ENCODE data around the gene FCRL4. TPM values are rescaled to one million over a fixed set of nuclear protein-coding genes. Genes with fewer than 3 reads are reported as not detected.

The FCRL4 gene
- total RNA-seq: not detected in 2 replicates

DNA sequence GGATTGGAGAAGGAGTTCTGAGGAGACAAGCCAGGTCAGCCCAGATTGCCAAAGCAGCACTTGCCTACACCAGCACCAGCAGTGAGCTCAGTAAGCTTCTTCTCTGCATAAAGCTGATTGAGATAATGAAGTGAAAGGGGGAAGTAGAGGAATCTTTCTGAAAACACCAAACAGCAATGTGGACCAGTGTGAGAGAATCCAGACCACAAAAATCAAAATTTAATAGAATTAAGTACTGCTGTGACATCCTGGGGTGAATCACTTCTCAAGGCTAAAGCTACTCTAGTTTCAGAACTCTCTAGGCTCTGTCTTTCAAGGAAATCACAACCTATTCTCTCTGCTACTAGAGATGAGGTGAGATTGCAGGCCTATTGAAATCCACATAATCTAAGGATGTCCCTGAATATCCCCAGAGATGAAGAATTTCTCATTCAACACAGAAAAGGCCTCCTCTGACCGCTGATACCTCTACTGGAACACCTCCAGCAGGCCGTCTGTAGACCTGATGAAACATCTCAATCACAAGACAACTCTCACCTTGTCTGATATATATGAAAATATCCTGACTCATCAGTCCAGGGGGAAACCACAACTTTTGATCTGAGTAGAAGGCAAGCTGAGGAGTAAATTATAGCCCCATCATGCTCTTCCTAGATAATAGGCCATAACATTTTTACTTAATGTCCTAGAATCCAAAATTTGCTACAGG is at the start of gene FCRL4:
Gene FCRL4 (minus strand): TSS at position 127 of the 709 bp plus-strand sequence. CDS start 141 bp downstream, outside the sequence.

DNA sequence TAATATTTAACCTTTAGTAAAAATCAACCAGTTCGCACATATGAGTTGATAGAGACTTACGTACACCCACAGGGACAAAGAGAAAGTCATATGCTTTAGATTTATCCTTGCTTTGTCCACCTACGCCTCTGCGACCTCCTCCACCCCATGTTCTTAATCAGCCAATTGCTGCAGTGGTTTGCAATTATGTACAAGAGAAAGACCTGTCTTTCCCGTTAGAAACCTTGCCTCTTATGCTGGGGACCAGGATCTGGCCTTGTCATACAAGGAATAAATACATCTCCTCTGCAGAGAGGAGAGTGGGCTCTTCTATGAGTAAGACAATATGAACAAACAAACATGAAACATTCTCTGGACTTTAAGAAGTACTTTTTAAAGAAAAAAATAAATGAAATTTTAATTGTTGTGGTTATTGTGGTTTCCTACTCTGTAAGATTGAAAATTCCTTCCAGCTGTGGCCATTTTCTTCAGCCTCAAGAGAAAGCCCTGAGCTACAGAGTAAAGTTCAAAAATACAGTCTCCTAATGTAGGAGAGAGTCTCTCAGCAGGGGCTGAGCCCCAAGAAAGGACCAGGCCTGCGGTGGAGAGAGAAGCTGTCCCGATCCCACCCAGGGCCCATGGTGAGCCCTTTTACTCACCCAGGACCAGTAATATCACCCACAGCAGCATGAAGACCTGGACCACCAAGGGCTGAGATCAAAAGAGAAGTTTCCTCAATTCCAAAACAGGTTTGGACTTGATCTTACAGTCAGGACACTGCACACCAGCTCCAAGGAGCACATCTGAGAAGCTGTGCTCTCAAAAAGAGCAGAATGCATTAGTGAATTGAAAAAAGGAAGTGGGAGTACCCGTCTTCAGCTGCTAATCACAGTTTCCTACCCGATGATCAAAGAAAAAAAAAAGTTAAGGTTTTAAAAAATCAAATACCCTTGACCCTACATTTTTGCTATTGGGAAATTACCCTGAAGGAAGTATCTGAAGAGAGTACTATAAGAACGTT is 45.9 kb downstream of the FCRL4 start, which contains the start of gene FCRL5:
Gene FCRL5 (minus strand): TSS at position 822 of the 1,000 bp plus-strand sequence. CDS start 153 bp downstream, at position 669.

Other genes starting within 250 kb of the FCRL4 start
- not detected in 2 replicates for gene FCRL5, start 45.6 kb downstream of the FCRL4 start, total RNA-seq
- gene FCRL3, start 102.7 kb upstream of the FCRL4 start, total RNA-seq: not detected in 2 replicates
- not detected in 2 replicates for gene FCRL2, start 179.0 kb upstream of the FCRL4 start, total RNA-seq
- not detected in 2 replicates for gene FCRL1, start 222.0 kb upstream of the FCRL4 start, total RNA-seq
- not detected in 2 replicates for gene CD5L, start 243.7 kb upstream of the FCRL4 start, total RNA-seq

Measured in hair follicle dermal papilla cell (primary cell).